Right ventricle myocardium superior (tissue), 1 donor: Measurements from ENCODE around the gene FAM83B. TPM values are rescaled to one million over a fixed set of nuclear protein-coding genes. Genes with fewer than 3 reads are reported as not detected.
"Not testable (repeated sequence)": the region's sequence is repeated elsewhere in the genome, so short reads cannot be mapped to it uniquely, and the experiment has no call there.

Experiments used
- ATAC-seq: fragments of 200-7000 bp; cut with Tn5 transposase; one replicate; pipeline ENCODE4 v1.9.1; 2020; ENCODE audit warnings: mild to moderate bottlenecking; ENCODE audit not compliant: poor library complexity
- DNase-seq: peaks from one replicate; pipeline ENCODE4 v3.0.0-alpha.2; 2020
- intact Hi-C: fragments of 100-400 bp; cut with DNase I; formaldehyde crosslinking; loops from one replicate; pipeline ENCODE4 v1.11.2; 2022
- total RNA-seq: library from RNA; stranded (reverse); fragmentation: NEBNext Ultra II Directional; extraction: Animal tissue kit (Norgen Biotek cat#: 25700); gene quantifications from one replicate; pipeline ENCODE4 v1.2.1, GENCODE V29; 2021
- donor health status: DM: no; HTN: yes; CAD: no; lungs with severe emphysema.

FAM83B gene
- total RNA-seq, 1 donor from 2014 or later = 1.6 TPM

DNA sequence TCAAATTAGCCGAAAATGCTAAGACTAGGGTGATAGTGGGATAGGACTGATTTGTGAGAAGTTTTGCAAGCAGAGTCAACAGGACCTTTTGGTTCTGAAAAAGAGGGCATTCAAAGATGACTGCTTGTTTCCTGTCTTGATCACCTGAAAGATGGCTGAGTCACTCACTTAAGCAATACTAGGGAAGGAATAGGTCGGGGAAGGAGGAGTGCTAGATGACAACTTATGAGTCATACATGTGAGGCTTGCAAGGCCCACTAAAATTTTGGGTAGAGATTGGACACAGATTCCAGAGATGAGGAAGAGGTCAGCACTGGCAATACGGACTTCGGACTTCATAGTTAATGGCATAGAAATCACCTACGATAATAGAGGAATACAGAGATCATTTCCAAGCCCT is 89.2 kb downstream of the FAM83B start:
- no peak for DNase-seq
- intact Hi-C loops = no loop called here
- ATAC-seq = no peak

DNA sequence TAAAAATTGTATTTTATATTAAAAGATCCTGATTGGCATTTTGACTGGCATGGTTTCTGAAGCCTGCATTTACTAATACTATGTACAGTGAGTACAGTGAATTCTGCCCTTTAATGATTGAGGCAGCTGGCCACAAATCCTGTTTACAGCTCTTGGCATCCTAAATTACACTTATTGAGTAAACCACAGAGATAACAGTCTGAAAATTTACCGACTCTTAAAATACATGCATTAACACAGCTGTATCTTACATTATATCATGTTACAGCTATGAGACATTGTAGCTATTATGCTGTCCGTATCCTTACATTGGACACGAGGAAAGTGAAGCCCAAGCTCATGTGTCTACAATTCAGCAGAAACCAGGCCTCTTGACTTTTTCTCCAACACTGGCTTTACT is 90.8 kb downstream of the FAM83B start:
- ATAC-seq = no peak
- no peak for DNase-seq
- intact Hi-C loops = no loop called here

DNA sequence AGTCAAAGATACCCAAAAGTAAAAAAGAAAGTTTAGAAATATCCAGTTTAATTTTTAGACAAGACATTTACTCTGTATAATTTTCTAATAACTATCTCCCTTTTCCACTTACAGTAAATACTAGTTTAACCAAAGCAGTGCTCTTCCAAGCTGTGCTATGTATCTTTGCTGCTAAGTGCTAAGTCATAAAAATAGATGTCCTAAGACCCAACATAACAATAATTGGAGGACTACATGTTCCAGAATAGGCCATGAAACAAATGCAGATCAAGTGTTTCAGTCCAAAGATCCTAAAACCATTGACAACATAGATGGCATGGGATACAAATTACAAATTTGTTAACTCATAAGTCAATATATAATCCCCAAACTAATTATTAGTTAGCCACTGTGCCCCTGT is 111.1 kb downstream of the FAM83B start:
- no peak for DNase-seq
- ATAC-seq = peak; percentile 83
- intact Hi-C loops = no loop called here

DNA sequence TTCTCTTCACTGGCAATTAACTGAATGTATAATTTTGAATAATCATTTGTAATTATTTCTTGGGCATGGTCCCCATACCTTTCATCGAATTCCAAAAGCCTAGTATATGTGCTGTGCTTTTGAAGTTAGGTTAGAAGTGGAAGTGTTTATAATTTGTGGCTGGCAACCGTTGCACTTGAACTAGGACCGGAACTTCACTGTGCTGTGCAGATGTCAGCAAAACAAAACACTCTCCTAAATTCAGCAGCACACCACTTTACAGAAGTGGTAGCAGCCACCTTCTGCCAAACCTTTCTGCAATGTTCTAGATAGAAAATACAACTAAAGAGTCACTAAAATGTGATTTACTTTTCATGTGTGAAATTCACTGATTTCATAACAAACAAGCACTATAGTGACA is 111.9 kb downstream of the FAM83B start:
- no peak for DNase-seq
- intact Hi-C loops = no loop called here
- ATAC-seq = peak; percentile 96

DNA sequence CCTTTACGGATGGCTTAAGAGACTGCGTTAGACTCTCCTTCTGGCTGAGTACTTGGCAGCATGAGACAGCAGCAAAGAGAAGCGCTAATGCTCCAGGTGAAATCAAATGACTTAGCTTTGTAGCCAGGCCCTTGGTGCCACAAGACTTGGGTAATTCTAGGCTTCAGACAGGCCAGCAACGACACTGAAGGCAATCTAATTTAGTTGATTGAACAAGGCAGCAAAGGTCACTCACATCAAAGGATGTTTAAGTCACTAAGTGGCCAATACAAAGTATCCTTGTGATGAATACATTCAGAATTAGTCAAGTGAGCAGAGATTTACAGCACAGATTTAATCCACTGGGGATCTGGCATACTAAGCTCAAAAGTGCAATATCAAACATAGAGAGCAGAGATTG is 113.2 kb downstream of the FAM83B start:
- intact Hi-C loops = no loop called here
- no peak for ATAC-seq
- no peak for DNase-seq

DNA sequence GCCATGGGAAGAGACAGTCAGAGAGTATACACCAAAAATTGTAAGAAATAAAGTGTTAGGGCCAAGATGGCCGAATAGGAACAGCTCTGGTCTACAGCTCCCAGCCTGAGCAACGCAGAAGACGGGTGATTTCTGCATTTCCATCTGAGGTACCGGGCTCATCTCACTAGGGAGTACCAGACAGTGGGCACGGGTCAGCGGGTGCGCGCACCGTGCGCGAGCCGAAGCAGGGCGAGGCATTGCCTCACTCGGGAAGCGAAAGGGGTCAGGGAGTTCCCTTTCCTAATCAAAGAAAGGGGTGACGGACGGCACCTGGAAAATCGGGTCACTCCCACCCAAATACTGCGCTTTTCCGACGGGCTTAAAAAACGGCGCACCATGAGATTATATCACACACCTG is 114.8 kb downstream of the FAM83B start:
- ATAC-seq, DNase-seq, intact Hi-C loops: not testable (repeated sequence)

DNA sequence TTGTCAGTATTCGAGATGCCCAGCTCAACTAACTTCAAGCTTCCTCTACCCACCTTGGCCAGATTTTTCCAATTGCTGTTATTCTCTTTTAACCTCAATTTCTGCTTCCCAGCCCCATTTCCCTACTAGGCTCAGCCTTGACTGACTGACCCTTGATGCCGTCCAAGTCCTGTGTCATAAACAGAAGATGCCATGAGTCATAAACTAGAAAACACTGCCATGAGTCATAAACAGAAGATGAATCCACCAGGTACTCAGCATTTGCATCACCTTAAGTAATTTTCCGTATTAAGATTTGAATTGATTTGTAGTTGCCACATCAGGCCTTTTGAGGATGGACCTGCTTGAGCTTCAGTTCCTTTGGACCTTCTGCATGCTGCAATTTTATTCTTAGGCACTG is 123.8 kb downstream of the FAM83B start:
- DNase-seq (no peak), ATAC-seq (no peak)
- intact Hi-C loops = no loop called here

DNA sequence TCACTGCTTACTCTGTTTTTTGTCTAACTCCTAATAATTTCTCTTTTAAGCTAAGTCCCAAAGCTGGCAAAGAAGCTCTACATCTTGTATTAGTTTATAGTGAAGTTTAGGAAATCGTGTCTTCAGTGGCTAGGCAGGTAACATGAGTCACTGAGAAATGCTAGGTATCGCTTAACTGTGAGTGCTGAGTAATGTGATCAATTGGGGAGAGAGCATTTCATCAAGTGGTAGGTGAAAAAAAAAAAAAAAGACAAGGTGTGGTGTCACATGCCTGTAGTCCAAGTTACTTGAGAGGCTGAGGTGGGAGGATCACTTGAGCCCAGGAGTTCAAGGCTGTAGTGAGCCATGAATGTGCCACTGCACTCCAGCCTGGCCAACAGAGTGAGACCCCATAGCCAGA is 125.3 kb downstream of the FAM83B start:
- no peak for DNase-seq
- ATAC-seq = no peak
- intact Hi-C loops = no loop called here

DNA sequence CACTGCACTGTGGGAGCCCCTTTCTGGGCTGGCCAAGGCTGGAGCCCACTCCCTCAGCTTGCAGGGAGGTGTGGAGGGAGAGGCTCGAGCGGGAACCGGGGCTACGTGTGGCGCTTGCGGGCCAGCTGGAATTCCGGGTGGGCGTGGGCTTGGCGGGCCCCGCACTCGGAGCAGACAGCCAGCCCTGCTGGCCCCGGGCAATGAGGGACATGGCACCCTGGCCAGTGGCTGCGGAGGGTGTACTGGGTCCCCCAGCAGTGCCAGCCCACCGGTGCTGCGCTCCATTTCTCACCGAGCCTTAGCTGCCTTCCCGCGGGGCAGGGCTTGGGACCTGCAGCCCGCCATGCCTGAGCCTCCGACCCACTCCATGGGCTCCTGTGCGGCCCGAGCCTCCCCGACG is 132.6 kb downstream of the FAM83B start:
- intact Hi-C loops, DNase-seq, ATAC-seq: not testable (repeated sequence)

DNA sequence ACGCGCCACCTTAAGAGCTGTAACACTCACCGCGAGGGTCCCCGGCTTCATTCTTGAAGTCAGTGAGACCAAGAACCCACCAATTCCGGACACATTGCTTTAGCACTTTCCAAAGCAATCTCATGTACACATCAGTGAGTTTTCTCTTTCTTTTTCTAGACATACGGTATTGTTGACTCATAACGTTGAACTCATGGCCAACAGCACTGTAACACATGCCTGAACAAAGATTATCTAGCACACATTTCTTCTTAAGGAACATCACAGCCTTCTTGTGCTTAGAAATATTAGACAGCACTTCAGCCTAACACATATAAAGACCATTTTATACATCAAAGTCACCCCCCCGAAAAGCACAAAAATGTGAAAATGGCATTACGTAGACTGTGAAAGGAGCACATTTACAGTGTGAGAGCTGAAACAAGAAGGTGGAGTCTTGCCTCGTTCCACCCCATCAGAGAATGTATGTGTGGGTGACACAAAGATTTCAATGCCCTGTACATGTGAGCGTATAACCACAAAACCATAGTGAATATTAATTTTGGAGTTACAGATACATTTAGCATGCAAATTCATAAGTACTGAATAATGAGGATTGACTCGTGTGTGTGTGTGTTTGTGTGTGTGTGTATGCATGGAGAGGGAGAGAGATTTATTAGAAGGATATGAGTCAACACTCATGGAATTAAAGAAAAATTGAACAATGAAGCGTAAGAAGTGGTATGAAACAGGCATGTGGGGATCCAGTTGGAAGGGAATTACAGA is 134.1 kb downstream of the FAM83B start:
- ATAC-seq (no peak), DNase-seq (no peak)
- intact Hi-C loops = no loop called here

DNA sequence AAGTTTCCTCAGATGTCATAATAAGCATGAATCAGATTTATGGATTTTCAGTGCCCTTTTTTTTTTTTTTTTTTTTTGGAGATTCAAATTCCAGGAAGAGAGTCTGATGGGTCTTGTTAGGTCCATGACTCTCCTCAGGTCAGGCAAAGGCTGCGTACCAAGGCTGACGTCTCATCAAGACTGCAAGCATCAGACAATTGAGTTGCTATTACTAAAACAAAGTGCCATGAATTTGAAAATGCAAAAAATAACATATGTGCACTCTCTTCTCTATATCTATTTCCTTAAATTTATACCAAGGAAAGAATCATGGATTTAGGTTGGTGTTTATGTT is 134.7 kb downstream of the FAM83B start:
- intact Hi-C loops = no loop called here
- DNase-seq = no peak
- ATAC-seq = no peak

DNA sequence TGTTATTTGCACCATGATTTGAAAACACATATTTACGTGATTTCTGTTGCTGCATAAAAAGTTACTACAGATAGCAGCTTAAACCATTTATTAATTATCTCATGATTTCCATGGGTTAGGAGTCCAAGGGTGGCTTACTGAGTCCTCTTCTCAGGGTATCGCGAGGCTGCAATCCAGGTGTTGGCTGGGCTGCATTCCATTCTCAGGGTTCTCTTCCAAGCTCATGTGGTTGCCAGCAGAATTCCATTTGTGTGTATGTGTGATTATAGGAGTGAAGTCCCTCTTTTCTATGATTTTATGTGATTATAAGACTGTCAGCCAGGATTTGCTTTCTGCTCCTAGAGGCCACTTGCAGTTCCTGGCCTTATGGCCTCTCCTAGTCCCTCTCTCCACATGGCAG is 135.1 kb downstream of the FAM83B start:
- intact Hi-C loops = no loop called here
- DNase-seq = no peak
- ATAC-seq = no peak

DNA sequence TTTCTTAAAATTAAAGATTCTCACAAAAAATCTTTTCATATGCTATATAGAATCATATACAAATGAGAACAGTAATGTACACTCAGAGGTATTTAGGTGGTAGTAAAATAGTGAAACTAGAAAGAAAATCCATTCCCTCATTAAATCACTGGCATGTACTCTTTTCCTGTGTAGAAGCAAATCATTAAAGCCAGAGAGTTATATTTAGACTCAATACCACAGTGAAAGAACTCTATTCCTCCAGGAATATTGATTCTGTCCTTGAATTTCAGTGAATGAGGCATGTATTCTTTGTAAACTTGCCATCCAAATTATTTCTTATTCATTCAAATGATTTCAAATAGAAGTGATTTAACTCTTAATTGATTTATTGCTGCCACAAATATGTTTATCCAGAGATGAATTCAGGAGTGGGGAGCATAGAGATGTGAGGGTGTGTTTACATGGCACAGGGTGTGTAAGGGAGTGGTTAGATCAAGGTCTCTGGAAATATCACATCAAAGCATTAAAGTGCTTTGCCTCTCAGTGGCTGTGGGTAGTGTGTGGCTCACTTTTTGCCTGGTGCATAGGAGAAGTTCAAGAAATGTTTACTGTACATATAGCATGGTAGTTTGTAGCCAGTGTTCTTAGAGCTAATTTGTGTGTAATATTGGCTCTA is 141.2 kb downstream of the FAM83B start:
- intact Hi-C loops = no loop called here
- ATAC-seq = no peak
- no peak for DNase-seq

DNA sequence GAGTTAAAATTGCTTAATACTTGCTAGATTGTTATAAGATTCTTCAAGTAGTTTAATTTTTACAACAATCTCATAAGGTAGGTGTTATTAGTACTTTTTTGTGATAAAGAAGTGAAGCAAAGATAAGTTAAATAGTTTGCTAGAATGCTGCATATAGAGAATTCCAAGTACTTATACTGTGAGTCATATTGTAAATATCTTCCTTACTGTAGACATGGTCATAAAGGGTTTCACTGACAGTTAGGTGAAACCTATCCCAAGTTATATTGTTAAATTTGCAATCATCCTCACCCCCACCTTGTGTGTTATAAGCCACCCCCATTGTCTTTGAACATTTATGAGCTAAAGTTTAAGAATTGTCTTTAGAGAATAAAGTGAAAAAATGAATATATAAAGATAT is 142.0 kb downstream of the FAM83B start:
- DNase-seq (no peak), ATAC-seq (no peak)
- intact Hi-C loops = no loop called here

DNA sequence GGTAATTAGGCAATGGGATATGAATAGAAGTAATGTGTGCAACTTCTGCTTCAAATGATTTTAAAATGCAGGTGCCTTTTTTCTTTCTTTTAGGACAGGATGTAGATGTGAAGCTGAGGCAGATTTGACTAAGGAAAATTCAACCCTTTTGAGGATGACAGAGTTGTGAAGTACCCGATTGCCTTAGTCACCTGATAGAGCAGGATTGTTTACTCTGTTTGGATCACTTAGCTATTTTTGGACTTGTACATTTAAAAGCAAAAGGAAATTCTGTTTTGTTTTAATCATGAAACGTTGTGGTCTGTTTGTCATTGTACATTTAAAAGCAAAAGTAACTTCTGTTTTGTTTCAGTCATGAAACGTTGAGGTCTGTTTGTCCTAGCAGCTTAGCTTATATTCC is 143.4 kb downstream of the FAM83B start:
- ATAC-seq (no peak), DNase-seq (no peak)
- intact Hi-C loops = no loop called here
